K562 (cell line): Measurements from ENCODE around the gene PIANP. TPM values are rescaled to one million over a fixed set of nuclear protein-coding genes. Genes with fewer than 3 reads are reported as not detected.
A peak's percentile ranks its signal among the peaks of the same experiment; 100 is the strongest.

Experiments used
- BRD9 ChIP-seq: fragments of 450-650 bp; IDR thresholded peaks from 2 replicates; pipeline ENCODE4 v1.6.1; 2018; ENCODE audit warnings: low read depth; ENCODE audit not compliant: partially characterized antibody
- CREM ChIP-seq: IDR thresholded peaks from 2 replicates; pipeline ENCODE4 v1.6.1; 2014; ENCODE audit warnings: antibody characterized with exemption, low read depth
- EP400 ChIP-seq: fragments of 450-650 bp; IDR thresholded peaks from 2 replicates; pipeline ENCODE4 v1.6.1; 2017; ENCODE audit warnings: antibody characterized with exemption, mild to moderate bottlenecking, moderate library complexity
- ETV1 ChIP-seq: fragments of 450-650 bp; conservative IDR thresholded peaks from 2 replicates; pipeline ENCODE4 v1.6.1; 2016; ENCODE audit warnings: missing genetic modification characterization, control low read depth, low read depth, missing compliant biosample characterization
- FOXA3 ChIP-seq, 2 experiments: fragments of 450-650 bp in 1 of 2; sonication (generic) in 1 of 2; formaldehyde crosslinking; IDR thresholded peaks in 1 of 2; conservative IDR thresholded peaks in 1 of 2; 2 replicates each; pipeline versions ENCODE4 v1.4.0 to v1.8.0; 2020 to 2022; ENCODE audit warnings: mild to moderate bottlenecking in 2 of 2, missing genetic modification reagents in 1 of 2
- HDAC1 ChIP-seq, 2 experiments: fragments of 450-650 bp; IDR thresholded peaks; 2 replicates each; pipeline ENCODE4 v1.6.1; 2016 to 2017; ENCODE audit warnings: inconsistent platforms in 1 of 2, mild to moderate bottlenecking in 1 of 2, moderate library complexity in 1 of 2
- IRF2 ChIP-seq: sonication (generic); formaldehyde crosslinking; IDR thresholded peaks from 2 replicates; pipeline ENCODE4 v1.8.1; 2022; ENCODE audit warnings: mild to moderate bottlenecking, missing genetic modification reagents
- JUNB ChIP-seq: fragments of 450-650 bp; formaldehyde crosslinking; conservative IDR thresholded peaks from 2 replicates; pipeline ENCODE4 v1.4.0; 2020; ENCODE audit warnings: mild to moderate bottlenecking
- MAFK ChIP-seq: IDR thresholded peaks from 2 replicates; pipeline ENCODE4 v1.6.1; 2011; ENCODE audit warnings: low read length, improper control_type of control experiment
- PHF21A ChIP-seq: fragments of 450-650 bp; IDR thresholded peaks from 2 replicates; pipeline ENCODE4 v1.6.1; 2017; ENCODE audit warnings: low read depth, borderline replicate concordance
- POLR2AphosphoS5 ChIP-seq: IDR thresholded peaks from 2 replicates; pipeline ENCODE4 v1.6.1; 2011; ENCODE audit warnings: mild to moderate bottlenecking, low read depth, low read length, moderate library complexity; ENCODE audit not compliant: control insufficient read depth, insufficient read depth
- POLR2G ChIP-seq: fragments of 200-400 bp; formaldehyde crosslinking; IDR thresholded peaks from 2 replicates; pipeline ENCODE4 v1.6.1; 2017; ENCODE audit warnings: low read depth, mild to moderate bottlenecking, antibody characterized with exemption, low read length, moderate library complexity
- ZBTB7A ChIP-seq: IDR thresholded peaks from 2 replicates; pipeline ENCODE4 v1.6.1; 2011; ENCODE audit warnings: low read depth, mild to moderate bottlenecking, low read length, moderate library complexity, borderline replicate concordance; ENCODE audit not compliant: control insufficient read depth
- ZFX ChIP-seq: sonication (generic); formaldehyde crosslinking; IDR thresholded peaks from 2 replicates; pipeline ENCODE4 v1.8.0; 2022; ENCODE audit warnings: mild to moderate bottlenecking, missing genetic modification reagents, moderate library complexity
- ZNF23 ChIP-seq: fragments of 250-450 bp; sonication (Bioruptor Pico); IDR thresholded peaks from 2 replicates; pipeline ENCODE4 v1.4.0; 2020; ENCODE audit warnings: mild to moderate bottlenecking
- polyA plus RNA-seq, 8 experiments: library from polyadenylated mRNA; depleted of rRNA in 4 of 8; stranded (reverse) in 5 of 8; unstranded in 3 of 8; fragments of >200 nt; fragmentation: Nextera tagmentation in 2 of 8; fragmentation: Illumina TruSeq in 1 of 8; extraction: Ambion mirVana in 2 of 8; extraction: Trizol in 1 of 8; gene quantifications; 2 replicates each; pipeline versions ENCODE4 v1.2.1 to v1.2.3, GENCODE V29; 2011 to 2014; ENCODE audit warnings: inconsistent platforms in 1 of 8, missing spikeins in 1 of 8
- total RNA-seq, 7 experiments: library from RNA; depleted of rRNA in 6 of 7; stranded (reverse); fragments of >200 nt in 6 of 7; fragmentation: Illumina TruSeq in 2 of 7; extraction: Trizol in 2 of 7; gene quantifications; 2 replicates each; pipeline versions ENCODE4 v1.2.1 to v1.2.3, GENCODE V29; 2011 to 2021; ENCODE audit warnings: low replicate concordance in 1 of 7
- TF ChIP-seq, protein P1 (sequence below): fragments of 250-450 bp; sonication (Bioruptor Pico); IDR thresholded peaks from 2 replicates; pipeline ENCODE4 v1.8.0; 2022; ENCODE audit warnings: inconsistent platforms
- TF ChIP-seq, protein P2 (sequence below): fragments of 450-650 bp; IDR thresholded peaks from 2 replicates; pipeline ENCODE4 v1.6.1; 2016; ENCODE audit warnings: borderline replicate concordance
- TF ChIP-seq, protein P3 (sequence below), 2 experiments: fragments of 450-650 bp; IDR thresholded peaks; 2 replicates each; pipeline ENCODE4 v1.6.1; 2016
- TF ChIP-seq, protein P4 (sequence below): sonication (generic); formaldehyde crosslinking; IDR thresholded peaks from 2 replicates; pipeline ENCODE4 v1.8.0; 2022; ENCODE audit warnings: missing genetic modification reagents, mild to moderate bottlenecking, borderline replicate concordance

The PIANP gene
- total and polyA plus RNA-seq, 9 of the 15 experiments (the other 6 are each of a cell fraction or from before 2014, with no cell fraction given), result 0.07 TPM; not detected in 8

DNA sequence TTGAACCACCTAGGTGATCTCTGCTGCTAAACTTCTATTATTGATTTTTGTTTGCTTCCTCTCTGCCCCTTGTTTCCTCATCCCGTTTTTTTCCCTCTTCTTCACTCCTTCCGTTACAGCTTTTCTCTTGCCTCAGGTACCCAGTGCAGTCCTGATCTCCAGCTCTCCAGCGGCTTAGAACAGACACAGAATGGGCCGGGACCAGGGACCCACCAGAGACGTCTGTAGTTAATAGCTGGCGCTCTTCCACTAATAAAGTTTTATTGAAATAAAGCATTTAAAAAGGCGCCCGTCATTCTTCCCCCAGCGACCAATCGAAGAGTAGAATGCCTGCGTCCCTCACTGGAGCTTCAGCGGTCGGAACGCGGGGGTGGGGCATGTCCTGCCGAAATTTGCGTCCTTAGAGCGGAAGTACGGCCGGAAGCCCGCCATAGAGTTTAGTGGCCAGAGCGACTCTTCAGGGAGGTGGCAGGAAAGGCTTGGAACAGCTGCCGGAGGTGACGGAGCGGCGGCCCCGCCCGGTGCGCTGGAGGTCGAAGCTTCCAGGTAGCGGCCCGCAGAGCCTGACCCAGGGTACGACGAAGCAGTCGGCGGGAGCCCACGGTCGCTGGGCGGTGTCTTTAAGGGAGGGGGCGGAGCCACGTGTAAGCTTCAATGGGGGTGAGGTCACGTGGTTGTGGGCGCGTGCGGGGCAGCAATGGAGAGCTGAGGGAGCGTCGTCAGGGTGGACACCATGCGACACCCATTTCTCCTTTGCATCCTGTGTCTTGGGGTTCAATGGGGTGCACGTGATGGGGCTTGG lies 23.2 kb upstream of the PIANP start, which contains the start of gene COPS7A (continued):
- TF ChIP-seq IRF2 (no peak), POLR2AphosphoS5 (peak; percentile 35), POLR2G (peak; percentile 87), BRD9 (peak; percentile 83), FOXA3 (CRISPR knock-in tag; conservative IDR thresholded peaks at IDR 0.05 in 1 of 2, IDR thresholded peaks at IDR 0.05 in 1 of 2) (no peak), PHF21A (no peak; the same call in 1 of the 2 replicates), CREM (peak; percentile 97), MAFK (no peak), JUNB (CRISPR knock-in tag) (no peak), EP400 (peak; percentile 96), ETV1 (tag) (peak; percentile 96), ZFX (peak; percentile 79), ZBTB7A (peak; percentile 46; the same call in 1 of the 2 replicates), ZNF23 (CRISPR knock-in tag) (no peak), HDAC1 (IDR thresholded peaks at IDR 0.05) (peak in 1 of 2 experiments; percentile 81; a peak in 2 of 4 replicates)
- TF ChIP-seq, protein P1, sequence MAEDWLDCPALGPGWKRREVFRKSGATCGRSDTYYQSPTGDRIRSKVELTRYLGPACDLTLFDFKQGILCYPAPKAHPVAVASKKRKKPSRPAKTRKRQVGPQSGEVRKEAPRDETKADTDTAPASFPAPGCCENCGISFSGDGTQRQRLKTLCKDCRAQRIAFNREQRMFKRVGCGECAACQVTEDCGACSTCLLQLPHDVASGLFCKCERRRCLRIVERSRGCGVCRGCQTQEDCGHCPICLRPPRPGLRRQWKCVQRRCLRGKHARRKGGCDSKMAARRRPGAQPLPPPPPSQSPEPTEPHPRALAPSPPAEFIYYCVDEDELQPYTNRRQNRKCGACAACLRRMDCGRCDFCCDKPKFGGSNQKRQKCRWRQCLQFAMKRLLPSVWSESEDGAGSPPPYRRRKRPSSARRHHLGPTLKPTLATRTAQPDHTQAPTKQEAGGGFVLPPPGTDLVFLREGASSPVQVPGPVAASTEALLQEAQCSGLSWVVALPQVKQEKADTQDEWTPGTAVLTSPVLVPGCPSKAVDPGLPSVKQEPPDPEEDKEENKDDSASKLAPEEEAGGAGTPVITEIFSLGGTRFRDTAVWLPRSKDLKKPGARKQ (CRISPR knock-in tag), result no peak
- TF ChIP-seq, protein P2, sequence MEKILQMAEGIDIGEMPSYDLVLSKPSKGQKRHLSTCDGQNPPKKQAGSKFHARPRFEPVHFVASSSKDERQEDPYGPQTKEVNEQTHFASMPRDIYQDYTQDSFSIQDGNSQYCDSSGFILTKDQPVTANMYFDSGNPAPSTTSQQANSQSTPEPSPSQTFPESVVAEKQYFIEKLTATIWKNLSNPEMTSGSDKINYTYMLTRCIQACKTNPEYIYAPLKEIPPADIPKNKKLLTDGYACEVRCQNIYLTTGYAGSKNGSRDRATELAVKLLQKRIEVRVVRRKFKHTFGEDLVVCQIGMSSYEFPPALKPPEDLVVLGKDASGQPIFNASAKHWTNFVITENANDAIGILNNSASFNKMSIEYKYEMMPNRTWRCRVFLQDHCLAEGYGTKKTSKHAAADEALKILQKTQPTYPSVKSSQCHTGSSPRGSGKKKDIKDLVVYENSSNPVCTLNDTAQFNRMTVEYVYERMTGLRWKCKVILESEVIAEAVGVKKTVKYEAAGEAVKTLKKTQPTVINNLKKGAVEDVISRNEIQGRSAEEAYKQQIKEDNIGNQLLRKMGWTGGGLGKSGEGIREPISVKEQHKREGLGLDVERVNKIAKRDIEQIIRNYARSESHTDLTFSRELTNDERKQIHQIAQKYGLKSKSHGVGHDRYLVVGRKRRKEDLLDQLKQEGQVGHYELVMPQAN, result peak; percentile 74; the same call in 1 of the 2 replicates
- TF ChIP-seq, protein P3, sequence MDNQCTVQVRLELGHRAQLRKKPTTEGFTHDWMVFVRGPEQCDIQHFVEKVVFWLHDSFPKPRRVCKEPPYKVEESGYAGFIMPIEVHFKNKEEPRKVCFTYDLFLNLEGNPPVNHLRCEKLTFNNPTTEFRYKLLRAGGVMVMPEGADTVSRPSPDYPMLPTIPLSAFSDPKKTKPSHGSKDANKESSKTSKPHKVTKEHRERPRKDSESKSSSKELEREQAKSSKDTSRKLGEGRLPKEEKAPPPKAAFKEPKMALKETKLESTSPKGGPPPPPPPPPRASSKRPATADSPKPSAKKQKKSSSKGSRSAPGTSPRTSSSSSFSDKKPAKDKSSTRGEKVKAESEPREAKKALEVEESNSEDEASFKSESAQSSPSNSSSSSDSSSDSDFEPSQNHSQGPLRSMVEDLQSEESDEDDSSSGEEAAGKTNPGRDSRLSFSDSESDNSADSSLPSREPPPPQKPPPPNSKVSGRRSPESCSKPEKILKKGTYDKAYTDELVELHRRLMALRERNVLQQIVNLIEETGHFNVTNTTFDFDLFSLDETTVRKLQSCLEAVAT (IDR thresholded peaks at IDR 0.05), result peak; percentile 73 to 77; a peak in 3 of 4 replicates
- TF ChIP-seq, protein P4, sequence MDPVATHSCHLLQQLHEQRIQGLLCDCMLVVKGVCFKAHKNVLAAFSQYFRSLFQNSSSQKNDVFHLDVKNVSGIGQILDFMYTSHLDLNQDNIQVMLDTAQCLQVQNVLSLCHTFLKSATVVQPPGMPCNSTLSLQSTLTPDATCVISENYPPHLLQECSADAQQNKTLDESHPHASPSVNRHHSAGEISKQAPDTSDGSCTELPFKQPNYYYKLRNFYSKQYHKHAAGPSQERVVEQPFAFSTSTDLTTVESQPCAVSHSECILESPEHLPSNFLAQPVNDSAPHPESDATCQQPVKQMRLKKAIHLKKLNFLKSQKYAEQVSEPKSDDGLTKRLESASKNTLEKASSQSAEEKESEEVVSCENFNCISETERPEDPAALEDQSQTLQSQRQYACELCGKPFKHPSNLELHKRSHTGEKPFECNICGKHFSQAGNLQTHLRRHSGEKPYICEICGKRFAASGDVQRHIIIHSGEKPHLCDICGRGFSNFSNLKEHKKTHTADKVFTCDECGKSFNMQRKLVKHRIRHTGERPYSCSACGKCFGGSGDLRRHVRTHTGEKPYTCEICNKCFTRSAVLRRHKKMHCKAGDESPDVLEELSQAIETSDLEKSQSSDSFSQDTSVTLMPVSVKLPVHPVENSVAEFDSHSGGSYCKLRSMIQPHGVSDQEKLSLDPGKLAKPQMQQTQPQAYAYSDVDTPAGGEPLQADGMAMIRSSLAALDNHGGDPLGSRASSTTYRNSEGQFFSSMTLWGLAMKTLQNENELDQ (CRISPR knock-in tag), result no peak
